Stimulated activated naive CD8-positive, alpha-beta T cell treated with anti-CD3 and anti-CD28 coated beads, Interleukin-15, Interleukin-2, amounts not matched to agents 100 U/mL and 50 U/mL, for 24 hours (primary cell): ENCODE results near the gene FANCD2.
"Not testable (repeated sequence)": the region's sequence is repeated elsewhere in the genome, so short reads cannot be mapped to it uniquely, and the experiment has no call there.

Source experiments
- ATAC-seq: fragments of 150-1000 bp; cut with Tn5 transposase; one replicate; pipeline ENCODE4 v1.10.0; 2021
- DNase-seq: peaks from one replicate; pipeline ENCODE4 v3.0.0; 2021

FANCD2 gene

DNA sequence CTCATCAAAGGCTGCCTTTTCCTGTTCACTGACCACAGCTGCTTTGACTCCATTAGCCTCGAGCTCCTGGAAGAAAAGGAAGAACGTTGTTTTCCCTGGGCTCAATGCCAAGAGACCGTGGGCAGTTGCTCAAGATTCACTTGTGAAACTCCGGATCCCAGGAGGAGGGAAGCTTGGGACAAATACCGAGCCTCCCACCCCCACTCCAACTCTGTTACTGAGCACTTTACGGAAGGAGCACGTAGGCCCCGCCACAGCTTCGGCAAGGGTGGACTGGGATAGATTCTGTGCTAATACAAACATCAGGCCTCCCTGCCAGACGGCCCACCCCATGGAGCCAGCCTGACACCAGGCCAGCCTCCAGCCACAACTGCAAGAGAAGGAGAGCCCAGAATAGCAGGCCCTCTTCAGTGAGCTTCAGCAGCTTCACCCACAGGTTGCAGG lies 10.8 kb upstream of the FANCD2 start:
- ATAC-seq (no peak), DNase-seq (no peak)

DNA sequence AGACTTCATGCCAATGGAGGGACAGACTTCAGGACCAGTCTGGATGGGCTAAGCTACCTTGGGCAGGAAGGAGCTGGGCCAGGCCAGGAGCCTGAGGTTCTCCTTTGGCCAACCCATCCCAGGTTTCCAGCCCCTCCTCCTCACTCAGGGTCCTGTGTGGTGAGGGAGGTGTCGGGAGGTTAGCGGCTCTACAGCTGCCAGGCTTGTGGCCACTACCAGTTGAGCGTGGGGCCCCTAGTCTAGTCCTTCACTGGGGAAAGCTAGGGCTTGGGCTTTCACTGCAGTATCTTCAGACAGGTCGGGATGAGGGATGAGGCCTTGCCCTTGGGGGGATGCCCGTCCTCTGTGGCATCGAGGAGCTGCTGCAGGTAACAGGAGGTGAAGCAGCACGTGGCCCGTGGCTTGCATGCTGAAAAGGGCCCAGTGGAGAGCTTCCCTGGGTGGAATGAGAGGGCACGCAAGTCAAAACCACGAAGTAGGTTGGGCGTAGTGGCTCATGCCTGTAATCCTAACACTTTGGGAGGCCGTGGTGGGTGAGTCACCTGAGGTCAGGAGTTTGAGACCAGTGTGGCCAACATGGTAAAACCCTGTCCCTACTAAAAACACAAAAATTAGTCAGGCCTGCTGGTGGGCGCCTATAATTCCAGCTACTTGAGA lies 8.5 kb upstream of the FANCD2 start:
- ATAC-seq (peak; percentile 95), DNase-seq (peak; percentile 76)

- DNase-seq, ATAC-seq: not testable (repeated sequence)
Measured at GRCh38 chr3:10018806-10019205, 7.4 kb upstream of the FANCD2 start.

DNA sequence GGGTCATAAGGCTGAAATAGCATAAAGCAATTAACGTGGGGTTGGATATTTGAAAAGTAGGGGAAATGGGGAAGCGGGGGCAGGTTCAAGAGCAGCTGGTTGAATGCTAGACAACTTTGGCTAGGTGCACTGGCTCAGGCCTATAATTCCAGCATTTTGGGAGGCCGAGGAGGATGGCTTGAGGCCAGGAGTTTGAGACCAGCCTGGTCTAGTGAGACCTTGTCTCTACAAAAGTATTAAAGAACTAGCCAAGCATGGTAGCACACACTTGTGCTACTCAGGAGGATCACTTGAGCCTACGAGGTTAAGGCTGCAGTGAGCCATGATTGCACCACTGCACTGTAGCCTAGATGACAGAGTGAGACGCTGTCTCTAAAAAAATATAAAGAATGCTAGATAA lies 6.9 kb upstream of the FANCD2 start:
- DNase-seq = no peak
- ATAC-seq = no peak

DNA sequence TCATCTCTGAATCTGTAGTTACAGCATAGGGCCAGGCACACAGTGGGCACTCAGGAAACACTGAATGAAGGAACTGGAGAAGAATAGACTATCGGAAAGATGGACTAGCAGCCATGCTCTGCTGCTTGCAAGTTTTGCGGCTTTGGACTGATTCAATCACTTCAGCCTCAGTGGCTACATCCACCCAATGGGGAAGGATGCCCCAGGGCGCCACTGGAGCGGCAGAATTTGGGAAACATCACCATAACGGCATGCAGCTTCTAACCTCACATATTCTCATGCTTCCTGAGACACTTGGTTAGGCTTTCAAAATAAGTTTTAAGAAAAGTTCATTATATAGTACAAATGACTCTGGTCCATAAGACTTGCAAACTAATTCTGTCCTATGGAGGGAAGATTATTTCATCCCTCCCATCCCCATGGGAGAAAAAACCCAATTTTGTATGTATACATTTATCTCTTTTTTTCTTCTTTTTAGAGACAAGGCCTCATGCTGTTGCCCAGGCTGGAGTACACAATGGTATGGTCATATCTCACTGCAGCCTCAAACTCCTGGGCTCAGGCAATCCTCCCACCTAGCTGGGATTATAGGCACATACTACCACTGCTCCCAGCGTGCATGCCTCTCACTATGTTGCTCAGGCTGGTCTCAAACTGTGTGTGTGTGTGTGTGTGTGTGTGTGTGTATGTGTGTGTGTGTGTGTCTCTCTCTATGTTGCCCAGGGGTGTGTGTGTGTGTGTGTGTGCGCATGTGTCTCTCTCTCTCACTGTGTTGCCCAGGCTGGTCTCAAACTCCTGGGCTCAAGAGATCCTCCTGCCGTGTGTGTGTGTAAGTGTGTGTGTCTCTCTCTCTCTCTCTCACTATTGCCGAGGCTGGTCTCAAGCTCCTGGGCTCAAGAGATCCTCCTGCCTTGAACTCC lies 4.1 kb upstream of the FANCD2 start:
- ATAC-seq = no peak
- no peak for DNase-seq

- DNase-seq (no peak), ATAC-seq (no peak)
Measured at GRCh38 chr3:10023587-10024310, 2.5 kb upstream of the FANCD2 start.

DNA sequence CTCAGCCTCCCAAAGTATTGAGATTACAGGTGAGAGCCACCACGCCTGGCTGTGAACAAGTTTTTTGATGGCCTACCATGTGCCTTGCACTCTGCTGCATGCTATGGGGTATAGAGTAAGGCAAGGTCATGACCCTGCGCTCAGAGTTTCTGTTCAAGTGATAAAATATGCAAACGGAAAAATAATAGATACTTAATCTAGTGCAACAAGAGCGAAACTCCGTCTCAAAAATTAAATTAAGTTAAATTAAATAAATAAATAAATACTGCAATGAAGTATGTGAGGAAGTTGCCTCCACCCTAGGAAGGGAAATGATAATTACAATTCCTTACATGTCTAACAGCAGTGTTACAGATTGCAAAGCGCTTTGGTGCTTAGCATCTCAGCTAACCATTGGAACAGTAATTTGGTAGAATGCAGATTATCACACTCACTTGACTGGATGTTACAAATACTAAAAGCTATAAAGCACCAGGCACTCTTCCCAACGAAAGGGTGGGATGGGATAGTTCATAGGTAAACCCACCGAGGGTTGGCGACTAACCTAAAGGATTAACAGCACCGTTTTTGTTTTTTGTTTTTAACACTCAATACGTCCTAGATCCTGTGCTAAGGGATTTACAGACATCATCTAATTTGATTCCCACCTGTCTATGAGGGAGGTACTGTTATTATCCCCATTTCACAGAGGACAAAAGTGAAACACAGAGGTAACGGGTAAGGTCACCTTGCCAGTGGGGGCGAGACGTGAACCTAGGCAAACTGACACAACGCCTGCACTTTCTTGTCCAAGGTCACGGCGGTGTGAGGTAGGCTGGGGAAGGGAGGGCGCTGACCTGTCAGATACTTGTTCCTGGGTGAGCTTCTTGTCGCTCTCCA lies 793 bp upstream of the FANCD2 start:
- ATAC-seq (no peak), DNase-seq (no peak)

DNA sequence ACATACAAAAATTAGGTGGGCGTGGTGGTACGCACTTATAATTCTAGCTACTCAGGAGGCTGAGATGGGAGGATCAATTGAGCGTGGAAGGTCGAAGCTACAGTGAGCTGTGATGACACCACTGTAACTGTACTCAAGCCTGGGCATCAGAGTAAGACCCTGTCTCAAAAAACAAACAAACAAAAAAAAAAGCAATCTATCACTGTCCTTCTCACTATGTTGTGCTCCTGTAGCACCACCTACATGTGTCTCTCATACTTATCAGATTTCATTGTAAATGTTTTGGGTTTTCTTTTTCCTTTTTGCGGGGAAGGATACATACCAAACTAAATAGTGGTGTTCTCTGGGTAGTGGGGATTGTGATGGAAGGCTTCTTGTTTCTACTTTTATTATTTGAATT lies 14.8 kb downstream of the FANCD2 start:
- ATAC-seq = no peak
- DNase-seq = no peak

DNA sequence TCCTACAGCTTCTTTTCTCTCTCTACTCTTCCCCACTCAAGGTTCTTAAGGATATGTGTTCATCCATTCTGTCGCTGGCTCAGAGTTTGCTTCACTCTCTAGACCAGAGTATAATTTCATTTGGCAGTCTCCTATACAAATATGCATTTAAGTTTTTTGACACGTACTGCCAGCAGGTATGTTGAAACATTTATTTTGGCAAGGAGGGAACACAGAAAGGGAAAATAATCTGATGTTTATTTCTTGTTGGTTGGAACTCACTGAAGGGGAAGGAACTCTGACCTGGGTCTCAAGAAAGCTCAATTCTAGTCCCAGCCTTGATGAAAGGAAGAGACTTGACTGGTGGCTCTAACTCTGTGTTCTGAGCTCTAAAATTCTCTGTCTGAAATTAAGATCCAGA lies 21.6 kb downstream of the FANCD2 start:
- ATAC-seq (no peak), DNase-seq (no peak)

DNA sequence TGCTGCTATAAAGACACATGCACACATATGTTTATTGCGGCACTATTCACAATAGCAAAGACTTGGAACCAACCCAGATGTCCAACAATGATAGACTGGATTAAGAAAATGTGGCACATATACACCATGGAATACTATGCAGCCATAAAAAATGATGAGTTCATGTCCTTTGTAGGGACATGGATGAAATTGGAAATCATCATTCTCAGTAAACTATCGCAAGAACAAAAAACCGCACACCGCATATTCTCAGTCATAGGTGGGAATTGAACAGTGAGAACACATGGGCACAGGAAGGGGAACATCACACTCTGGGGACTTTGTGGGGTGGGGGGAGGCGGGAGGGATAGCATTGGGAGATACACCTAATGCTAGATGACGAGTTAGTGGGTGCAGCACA lies 26.8 kb downstream of the FANCD2 start:
- not testable (repeated sequence) for ATAC-seq, DNase-seq

- DNase-seq = no peak
- no peak for ATAC-seq
Measured at GRCh38 chr3:10055097-10055496, 28.9 kb downstream of the FANCD2 start.

DNA sequence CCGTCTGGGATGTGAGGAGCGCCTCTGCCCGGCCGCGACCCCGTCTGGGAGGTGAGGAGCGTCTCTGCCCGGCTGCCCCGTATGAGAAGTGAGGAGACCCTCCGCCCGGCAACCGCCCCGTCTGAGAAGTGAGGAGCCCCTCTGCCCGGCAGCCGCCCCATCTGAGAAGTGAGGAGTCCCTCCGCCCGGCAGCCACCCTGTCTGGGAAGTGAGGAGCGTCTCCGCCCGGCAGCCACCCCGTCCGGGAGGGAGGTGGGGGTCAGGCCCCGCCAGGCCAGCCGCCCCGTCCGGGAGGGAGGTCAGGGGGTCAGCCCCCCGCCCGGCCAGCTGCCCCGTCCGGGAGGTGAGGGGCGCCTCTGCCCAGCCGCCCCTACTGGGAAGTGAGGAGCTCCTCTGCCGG lies 43.8 kb downstream of the FANCD2 start:
- ATAC-seq, DNase-seq: not testable (repeated sequence)

DNA sequence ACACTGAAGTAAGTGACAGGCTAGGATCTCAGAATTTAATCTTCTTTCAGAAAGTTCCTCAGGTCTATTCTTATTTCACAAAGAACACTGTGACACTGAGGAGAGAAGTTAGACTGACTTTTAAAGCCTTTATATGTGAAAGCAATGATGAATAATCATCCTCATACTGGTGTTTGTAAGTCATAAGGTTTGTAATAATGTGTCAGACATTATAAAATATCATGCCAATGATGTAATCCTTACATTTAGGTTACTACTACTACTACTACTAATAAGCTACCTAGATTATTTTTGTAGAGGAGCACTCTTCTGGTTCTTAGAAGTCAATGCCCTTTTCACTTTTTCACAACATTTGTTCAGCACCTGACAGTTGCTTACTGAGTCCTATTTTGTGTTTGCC lies 48.4 kb downstream of the FANCD2 start:
- no peak for DNase-seq
- no peak for ATAC-seq

- ATAC-seq (no peak), DNase-seq (no peak)
Measured at GRCh38 chr3:10081871-10082270, 55.6 kb downstream of the FANCD2 start.

- DNase-seq (no peak), ATAC-seq (no peak)
Measured at GRCh38 chr3:10085738-10086137, 59.5 kb downstream of the FANCD2 start.

DNA sequence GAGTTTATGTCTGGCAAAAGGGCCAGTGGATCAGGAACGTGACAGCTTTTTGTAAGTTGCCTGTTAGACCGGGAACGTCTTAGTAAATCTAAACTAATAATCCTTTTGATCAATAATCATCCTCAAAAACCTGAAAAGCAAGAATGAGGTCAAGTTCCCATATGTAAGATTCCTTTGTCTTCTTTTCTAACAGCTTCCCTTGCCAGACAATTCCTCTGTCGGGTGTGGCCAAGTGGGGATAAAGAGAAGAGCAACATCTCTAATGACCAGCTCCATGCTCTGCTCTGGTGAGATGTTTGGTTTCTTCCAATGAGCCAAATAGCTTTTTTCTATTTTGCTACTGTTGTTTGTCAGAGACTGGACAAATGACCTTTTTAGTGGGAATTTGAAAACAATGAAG lies 62.0 kb downstream of the FANCD2 start:
- DNase-seq (no peak), ATAC-seq (no peak)

DNA sequence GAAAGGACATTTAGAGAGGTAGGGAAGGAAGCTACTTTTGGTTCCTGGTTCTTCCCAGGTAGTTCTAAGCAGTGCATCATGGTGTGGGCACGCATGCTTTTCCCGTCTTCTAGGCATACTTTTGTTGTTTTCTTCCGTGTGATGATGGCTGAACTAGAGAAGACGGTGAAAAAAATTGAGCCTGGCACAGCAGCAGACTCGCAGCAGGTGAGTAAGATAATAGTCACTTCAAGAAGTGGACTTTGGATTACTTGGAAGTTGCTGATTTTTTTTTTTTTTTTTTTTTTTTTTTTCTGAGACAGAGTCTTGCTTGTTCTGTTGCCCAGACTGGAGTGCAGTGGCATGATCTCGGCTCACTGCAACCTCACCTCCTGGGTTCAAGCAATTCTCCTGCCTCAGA lies 63.9 kb downstream of the FANCD2 start:
- DNase-seq (no peak), ATAC-seq (no peak)

- DNase-seq, ATAC-seq: not testable (repeated sequence)
Measured at GRCh38 chr3:10090774-10091173, 64.5 kb downstream of the FANCD2 start.

DNA sequence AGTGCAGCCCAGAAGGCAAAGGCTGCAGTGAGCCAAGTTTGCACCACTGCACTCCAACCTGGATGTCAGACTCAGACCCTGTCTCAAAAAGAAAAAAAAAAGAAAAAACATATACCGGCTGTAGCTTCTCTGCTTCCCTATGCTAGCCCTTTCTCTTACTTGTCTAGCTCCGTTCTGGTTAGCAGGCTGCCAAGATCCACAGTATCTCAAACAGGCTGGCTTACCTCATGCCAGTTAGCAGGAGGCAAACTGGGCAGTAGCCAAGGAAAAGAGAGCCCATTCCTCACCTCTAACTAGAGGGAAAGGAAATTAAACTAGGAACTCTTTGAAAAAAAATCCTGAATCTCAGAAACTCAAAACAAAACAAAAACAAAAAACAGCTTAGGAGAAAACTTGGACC lies 65.2 kb downstream of the FANCD2 start:
- not testable (repeated sequence) for ATAC-seq, DNase-seq

GRCh38 chr3:10093678-10094077 lies 67.4 kb downstream of the FANCD2 start:
- DNase-seq (no peak), ATAC-seq (no peak)

DNA sequence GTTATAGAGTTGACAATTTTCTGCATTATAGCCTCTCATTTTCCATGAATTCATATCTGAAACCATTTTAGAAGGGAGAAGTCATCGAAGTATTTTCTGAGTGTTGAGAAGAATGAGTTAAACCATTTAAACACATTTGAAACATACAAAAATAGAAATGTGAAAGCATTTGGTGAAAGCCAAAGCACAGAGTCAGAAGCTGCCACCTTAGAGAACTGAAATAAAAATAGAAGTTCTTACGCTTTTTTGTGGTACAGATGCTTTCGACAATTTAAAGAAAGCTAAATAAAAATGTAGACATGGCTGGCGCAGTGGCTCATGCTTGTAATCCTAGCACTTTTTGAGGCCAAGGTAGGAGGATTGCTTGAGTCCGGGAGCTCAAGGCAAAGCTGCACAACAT lies 72.8 kb downstream of the FANCD2 start:
- ATAC-seq = no peak
- DNase-seq = no peak

DNA sequence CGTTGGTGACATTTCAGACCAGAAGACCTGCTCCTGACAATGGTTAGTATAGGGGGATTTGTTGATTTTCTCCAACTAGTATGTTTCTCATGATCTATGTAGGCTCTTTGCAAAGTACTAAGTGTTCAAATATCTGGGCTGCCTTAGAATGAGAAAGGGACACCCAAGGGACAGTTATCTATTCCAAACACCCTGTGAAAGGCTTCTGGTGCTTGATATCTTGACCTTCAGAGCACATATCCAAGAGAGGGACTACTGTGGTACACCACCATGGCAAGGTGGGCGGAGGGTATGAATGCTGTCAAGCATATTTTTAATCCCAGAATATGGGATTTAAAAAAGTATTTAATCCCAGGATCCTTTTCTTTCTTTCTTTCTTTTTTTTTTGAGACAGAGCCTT lies 80.7 kb downstream of the FANCD2 start:
- no peak for DNase-seq
- no peak for ATAC-seq
